ENCODE results near the gene KLHL42. TPM values are rescaled to one million over a fixed set of nuclear protein-coding genes. Genes with fewer than 3 reads are reported as not detected.

KLHL42 gene
- total and polyA plus RNA-seq, 9 of the 15 experiments (the other 6 are each of a cell fraction or from before 2014, with no cell fraction given) = 1.5 to 11.8 (median 9.6) TPM

DNA sequence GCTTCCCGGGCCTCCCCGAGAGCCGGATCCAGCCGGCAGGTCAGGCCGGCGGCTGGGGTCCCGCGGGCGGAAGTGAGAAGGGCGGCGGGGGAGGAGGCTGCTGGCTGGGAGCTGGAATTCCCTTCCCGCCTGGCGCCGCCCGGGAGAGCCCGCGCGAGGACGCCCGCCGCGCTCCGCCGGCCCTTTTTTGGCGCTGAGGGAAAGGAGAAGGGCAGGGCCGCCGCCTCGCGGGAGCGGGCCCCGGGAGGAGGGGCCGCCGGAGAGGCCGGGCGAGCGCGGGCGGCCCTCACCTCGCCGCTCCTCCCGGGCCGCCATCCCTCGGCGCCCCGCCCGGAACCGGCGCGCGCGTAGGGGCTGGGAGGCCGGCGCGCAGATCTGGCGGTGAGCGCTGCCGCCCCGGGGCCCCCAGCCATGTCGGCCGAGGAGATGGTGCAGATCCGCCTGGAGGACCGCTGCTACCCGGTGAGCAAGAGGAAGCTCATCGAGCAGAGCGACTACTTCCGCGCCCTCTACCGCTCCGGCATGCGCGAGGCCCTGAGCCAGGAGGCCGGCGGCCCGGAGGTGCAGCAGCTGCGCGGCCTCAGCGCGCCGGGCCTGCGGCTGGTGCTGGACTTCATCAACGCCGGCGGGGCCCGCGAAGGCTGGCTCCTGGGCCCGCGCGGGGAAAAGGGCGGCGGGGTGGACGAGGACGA, at the start of gene KLHL42, which contains the start of gene MANSC4 (continued):
- TF ChIP-seq, protein P1, sequence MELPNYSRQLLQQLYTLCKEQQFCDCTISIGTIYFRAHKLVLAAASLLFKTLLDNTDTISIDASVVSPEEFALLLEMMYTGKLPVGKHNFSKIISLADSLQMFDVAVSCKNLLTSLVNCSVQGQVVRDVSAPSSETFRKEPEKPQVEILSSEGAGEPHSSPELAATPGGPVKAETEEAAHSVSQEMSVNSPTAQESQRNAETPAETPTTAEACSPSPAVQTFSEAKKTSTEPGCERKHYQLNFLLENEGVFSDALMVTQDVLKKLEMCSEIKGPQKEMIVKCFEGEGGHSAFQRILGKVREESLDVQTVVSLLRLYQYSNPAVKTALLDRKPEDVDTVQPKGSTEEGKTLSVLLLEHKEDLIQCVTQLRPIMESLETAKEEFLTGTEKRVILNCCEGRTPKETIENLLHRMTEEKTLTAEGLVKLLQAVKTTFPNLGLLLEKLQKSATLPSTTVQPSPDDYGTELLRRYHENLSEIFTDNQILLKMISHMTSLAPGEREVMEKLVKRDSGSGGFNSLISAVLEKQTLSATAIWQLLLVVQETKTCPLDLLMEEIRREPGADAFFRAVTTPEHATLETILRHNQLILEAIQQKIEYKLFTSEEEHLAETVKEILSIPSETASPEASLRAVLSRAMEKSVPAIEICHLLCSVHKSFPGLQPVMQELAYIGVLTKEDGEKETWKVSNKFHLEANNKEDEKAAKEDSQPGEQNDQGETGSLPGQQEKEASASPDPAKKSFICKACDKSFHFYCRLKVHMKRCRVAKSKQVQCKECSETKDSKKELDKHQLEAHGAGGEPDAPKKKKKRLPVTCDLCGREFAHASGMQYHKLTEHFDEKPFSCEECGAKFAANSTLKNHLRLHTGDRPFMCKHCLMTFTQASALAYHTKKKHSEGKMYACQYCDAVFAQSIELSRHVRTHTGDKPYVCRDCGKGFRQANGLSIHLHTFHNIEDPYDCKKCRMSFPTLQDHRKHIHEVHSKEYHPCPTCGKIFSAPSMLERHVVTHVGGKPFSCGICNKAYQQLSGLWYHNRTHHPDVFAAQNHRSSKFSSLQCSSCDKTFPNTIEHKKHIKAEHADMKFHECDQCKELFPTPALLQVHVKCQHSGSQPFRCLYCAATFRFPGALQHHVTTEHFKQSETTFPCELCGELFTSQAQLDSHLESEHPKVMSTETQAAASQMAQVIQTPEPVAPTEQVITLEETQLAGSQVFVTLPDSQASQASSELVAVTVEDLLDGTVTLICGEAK (IDR thresholded peaks at IDR 0.05) = 0 out of 2 replicates have a peak, but pooled peaks have one; percentile 48
- TF ChIP-seq, protein P1 (CRISPR knock-in tag; IDR thresholded peaks at IDR 0.05) = no peak
- TF ChIP-seq SMAD4 (CRISPR knock-in tag; conservative IDR thresholded peaks at IDR 0.05) = peak; percentile 66; the same call in 1 of the 2 replicates
- TF ChIP-seq ZNF282 (CRISPR knock-in tag; IDR thresholded peaks at IDR 0.05) = no peak
- TF ChIP-seq ETS2 (tag; IDR thresholded peaks at IDR 0.05; ENCODE audit: borderline replicate concordance, poor library complexity, severe bottlenecking) = no peak
- peak; percentile 88 for TF ChIP-seq POLR2G (IDR thresholded peaks at IDR 0.05; ENCODE audit: low read depth, low read length)
- TF ChIP-seq, protein P2, sequence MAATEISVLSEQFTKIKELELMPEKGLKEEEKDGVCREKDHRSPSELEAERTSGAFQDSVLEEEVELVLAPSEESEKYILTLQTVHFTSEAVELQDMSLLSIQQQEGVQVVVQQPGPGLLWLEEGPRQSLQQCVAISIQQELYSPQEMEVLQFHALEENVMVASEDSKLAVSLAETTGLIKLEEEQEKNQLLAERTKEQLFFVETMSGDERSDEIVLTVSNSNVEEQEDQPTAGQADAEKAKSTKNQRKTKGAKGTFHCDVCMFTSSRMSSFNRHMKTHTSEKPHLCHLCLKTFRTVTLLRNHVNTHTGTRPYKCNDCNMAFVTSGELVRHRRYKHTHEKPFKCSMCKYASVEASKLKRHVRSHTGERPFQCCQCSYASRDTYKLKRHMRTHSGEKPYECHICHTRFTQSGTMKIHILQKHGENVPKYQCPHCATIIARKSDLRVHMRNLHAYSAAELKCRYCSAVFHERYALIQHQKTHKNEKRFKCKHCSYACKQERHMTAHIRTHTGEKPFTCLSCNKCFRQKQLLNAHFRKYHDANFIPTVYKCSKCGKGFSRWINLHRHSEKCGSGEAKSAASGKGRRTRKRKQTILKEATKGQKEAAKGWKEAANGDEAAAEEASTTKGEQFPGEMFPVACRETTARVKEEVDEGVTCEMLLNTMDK (IDR thresholded peaks at IDR 0.05; ENCODE audit: borderline replicate concordance, insufficient read depth, low read depth, low read length, poor library complexity, severe bottlenecking) = peak; percentile 53
- TF ChIP-seq PCBP1 (IDR thresholded peaks at IDR 0.05; ENCODE audit: low read depth, low read length, poor library complexity, severe bottlenecking) = peak; percentile 12
- peak; percentile 32; the same call in 1 of the 2 replicates for TF ChIP-seq ZNF76 (CRISPR knock-in tag; IDR thresholded peaks at IDR 0.05; ENCODE audit: borderline replicate concordance)
- 0 out of 2 replicates have a peak, but pooled peaks have one; percentile 23 for TF ChIP-seq GATA2 (CRISPR knock-in tag; IDR thresholded peaks at IDR 0.05)
- TF ChIP-seq SRSF1 (IDR thresholded peaks at IDR 0.05; ENCODE audit: low read depth, low read length) = no peak
- no peak for TF ChIP-seq NBN (IDR thresholded peaks at IDR 0.05; ENCODE audit: low read depth)
- TF ChIP-seq TEAD2 (tag; IDR thresholded peaks at IDR 0.05) = no peak
- TF ChIP-seq, protein P3, sequence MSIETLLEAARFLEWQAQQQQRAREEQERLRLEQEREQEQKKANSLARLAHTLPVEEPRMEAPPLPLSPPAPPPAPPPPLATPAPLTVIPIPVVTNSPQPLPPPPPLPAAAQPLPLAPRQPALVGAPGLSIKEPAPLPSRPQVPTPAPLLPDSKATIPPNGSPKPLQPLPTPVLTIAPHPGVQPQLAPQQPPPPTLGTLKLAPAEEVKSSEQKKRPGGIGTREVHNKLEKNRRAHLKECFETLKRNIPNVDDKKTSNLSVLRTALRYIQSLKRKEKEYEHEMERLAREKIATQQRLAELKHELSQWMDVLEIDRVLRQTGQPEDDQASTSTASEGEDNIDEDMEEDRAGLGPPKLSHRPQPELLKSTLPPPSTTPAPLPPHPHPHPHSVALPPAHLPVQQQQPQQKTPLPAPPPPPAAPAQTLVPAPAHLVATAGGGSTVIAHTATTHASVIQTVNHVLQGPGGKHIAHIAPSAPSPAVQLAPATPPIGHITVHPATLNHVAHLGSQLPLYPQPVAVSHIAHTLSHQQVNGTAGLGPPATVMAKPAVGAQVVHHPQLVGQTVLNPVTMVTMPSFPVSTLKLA (conservative IDR thresholded peaks at IDR 0.05) = peak in 1 of 2 experiments; percentile 68; a peak in 2 of 4 replicates

All from K562 (cell line).